NCI-H524 treated with DMSO at 0.1 percent for 48 hours (cell line): ENCODE measurements around the gene PSD2.
A peak's percentile ranks its signal among the peaks of the same experiment; 100 is the strongest.

Experiments
- DNase-seq: peaks from one replicate; lab custom pipeline; 2025; lab: John Stamatoyannopoulos, UW

Gene PSD2

DNA sequence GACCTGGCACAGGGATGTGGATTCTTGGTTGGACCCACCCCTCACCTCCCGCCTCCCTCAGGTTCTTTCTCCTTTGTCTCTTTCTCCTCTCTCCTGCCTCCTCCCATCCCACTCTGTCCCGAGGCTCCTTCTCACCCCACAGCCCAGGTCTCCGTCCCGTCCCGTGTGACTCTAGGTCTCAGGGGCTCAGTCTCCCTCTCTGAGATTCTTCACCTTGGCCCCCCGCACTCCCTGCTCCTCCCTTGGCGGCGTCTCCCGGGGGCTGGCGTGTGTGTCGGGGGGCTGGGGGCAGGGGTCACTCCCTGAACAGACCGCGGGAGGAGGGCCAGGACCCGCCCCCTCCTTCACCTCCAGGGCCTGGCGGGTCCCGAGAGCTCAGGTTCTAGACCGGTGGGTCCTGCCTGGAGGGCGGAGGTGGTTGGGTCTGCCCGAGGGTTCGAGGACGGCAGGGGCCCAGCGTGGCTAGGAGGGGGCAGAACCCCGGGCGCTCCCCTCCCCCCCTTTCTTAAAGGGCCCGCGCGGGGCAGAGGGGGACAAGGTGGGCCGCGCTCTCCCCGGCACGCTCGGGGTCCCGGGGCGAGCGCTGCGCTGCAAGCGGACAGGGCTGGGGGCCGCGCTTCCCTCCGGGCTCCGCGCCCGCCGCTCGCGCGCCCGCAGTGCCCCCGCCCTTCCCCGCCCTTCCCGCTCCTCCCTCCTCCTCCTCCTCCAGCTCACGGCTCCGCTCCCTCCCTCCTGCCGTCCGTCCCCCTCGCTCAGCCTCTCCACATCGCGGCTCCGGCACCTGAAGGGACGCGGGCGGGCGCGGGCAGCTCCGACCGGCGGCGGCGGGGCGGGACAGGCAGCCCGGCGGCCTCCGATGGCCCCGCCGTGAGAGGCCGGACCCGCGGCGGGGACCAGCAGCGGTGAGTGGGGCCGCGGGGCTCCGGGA lies at the start of gene PSD2:
TSS of gene PSD2 (plus strand) at position 735 of the 928 bp plus-strand sequence. CDS start 13,633 bp downstream, outside the sequence.
- DNase-seq, result no peak

GRCh38 chr5:139746691-139747582 lies 48.7 kb upstream of the PSD2 start:
- DNase-seq, result peak; percentile 80

- DNase-seq, result peak; percentile 80
These were observed 47.8 kb upstream of the PSD2 start for GRCh38 chr5:139747583-139748504.

GRCh38 chr5:139748505-139748826 lies 47.1 kb upstream of the PSD2 start:
- DNase-seq, result no peak

GRCh38 chr5:139749242-139749641 lies 46.4 kb upstream of the PSD2 start:
- no peak for DNase-seq

DNA sequence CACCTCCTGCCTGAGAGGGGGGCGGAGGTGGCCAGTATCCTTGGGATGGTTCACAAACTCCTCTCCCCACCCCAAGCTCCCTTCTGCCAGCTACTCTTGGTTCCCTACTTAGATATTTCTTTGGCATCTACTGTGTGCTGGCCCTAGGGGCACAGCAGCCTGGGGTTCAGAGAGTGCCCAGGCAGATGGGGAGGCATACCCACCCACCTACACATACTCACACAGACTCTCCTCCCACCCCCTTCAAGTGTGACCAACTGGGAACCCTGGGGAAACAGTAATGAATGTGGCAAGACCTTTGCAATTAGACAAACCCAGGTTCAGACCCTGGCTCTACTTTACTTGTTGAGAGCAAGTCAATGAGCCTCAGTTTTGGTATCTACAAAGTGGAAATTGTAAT lies 44.4 kb upstream of the PSD2 start:
- DNase-seq, result no peak

- no peak for DNase-seq
These were observed 42.8 kb upstream of the PSD2 start for GRCh38 chr5:139752506-139753473.

- no peak for DNase-seq
These were observed 39.5 kb upstream of the PSD2 start for GRCh38 chr5:139755892-139756671.

- DNase-seq, result no peak
These were observed 38.6 kb upstream of the PSD2 start for GRCh38 chr5:139756971-139757370.

GRCh38 chr5:139757727-139758509 lies 37.7 kb upstream of the PSD2 start:
- no peak for DNase-seq

GRCh38 chr5:139758510-139759075 lies 37.0 kb upstream of the PSD2 start:
- DNase-seq, result no peak

GRCh38 chr5:139759219-139759721 lies 36.3 kb upstream of the PSD2 start:
- peak; percentile 49 for DNase-seq

GRCh38 chr5:139760066-139761056 lies 35.2 kb upstream of the PSD2 start:
- no peak for DNase-seq

DNA sequence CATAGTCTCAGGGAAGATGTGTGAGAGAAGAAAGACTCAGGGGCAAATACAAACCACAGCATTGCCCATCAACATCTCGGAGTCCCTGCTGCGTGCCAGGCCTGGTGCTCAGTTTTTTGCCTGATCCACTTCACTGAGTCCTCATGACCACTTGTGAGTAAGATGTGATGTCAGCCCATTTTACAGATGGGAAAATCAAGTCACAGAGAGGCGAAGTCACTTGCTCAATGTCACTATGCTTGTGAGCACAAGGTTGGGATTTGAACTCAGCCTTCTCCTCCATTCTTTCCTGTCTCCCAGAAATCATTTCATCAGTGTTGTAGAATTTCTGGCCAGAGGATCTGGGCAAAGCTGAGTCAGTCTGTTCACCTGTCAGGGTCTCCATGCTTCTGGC lies 34.6 kb upstream of the PSD2 start:
- DNase-seq, result no peak

DNA sequence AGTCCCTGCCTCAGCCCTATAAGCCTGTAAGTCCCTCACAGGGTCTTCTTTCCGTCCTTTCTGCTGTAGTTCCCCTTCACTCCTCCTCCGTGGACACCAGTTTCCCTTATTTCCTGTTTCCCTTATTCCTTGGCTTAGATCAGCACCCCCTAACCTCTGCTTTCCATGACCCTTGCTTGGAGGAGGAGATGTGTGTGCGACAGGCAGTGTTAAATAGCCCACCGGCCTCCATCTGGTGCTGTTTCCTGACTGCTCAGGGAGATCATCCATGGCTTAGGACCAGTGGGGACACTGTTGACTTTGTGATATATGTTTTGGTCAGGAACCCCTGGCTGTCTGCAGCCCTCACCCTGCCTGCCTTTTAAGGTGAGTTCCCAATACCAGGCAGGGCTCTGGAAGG lies 34.1 kb upstream of the PSD2 start:
- DNase-seq, result no peak

GRCh38 chr5:139762615-139763170 lies 32.9 kb upstream of the PSD2 start:
- no peak for DNase-seq
